Caco-2 (cell line): ENCODE measurements around the gene LNPK. TPM values are rescaled to one million over a fixed set of nuclear protein-coding genes. Genes with fewer than 3 reads are reported as not detected.

Source experiments
- BruUV-seq: library from RNA; stranded (reverse); fragments of 400-500 nt; replicated peaks from 2 replicates; lab custom pipeline; 2021; lab: Mats Ljungman, UMichigan
- CTCF ChIA-PET: fragments of 300-600 bp; sonication (Branson Sonifier 250); formaldehyde crosslinking; loops from one replicate; lab custom pipeline; 2022; ENCODE audit warnings: antibody characterized with exemption; lab: Charles Lee
- POLR2A ChIA-PET: fragments of 300-600 bp; sonication (Branson Sonifier 250); formaldehyde crosslinking; loops from one replicate; lab custom pipeline; 2022; ENCODE audit warnings: antibody characterized with exemption; lab: Charles Lee
- DNase-seq, 2 experiments: peaks; one replicate each; pipeline versions ENCODE4 v3.0.0 to v3.0.0-alpha.2; 2020 to 2022
- H3K27me3 ChIP-seq: replicated peaks from 2 replicates; pipeline ENCODE4 v1.6.0; 2011; ENCODE audit warnings: low read length; ENCODE audit not compliant: control insufficient read depth, insufficient read depth
- H3K36me3 ChIP-seq: 2 replicates; pipeline ENCODE4 v1.5.1; 2011; ENCODE audit warnings: low read length; ENCODE audit not compliant: control insufficient read depth, insufficient read depth
- H3K4me1 ChIP-seq: fragments of 250-450 bp; sonication (Bioruptor Pico); 2 replicates; pipeline ENCODE4 v1.5.1; 2020; ENCODE audit warnings: mild to moderate bottlenecking
- H3K4me3 ChIP-seq: 2 replicates; pipeline ENCODE4 v1.5.1; 2011; ENCODE audit warnings: low read depth, mild to moderate bottlenecking, control low read depth, low read length
- H3K9me3 ChIP-seq: fragments of 250-450 bp; sonication (Bioruptor Pico); 2 replicates; pipeline ENCODE4 v1.5.1; 2020; ENCODE audit warnings: mild to moderate bottlenecking, moderate library complexity
- H3K27ac Mint-ChIP-seq: one replicate; pipeline ENCODE4 v1.8.0; 2022; ENCODE audit warnings: mixed read lengths; ENCODE audit not compliant: unreplicated experiment
- H3K27me3 Mint-ChIP-seq: one replicate; pipeline ENCODE4 v1.8.0; 2022; ENCODE audit warnings: mixed read lengths; ENCODE audit not compliant: insufficient read depth, unreplicated experiment
- H3K36me3 Mint-ChIP-seq: one replicate; pipeline ENCODE4 v1.8.0; 2022; ENCODE audit warnings: mild to moderate bottlenecking, mixed read lengths; ENCODE audit not compliant: insufficient read depth, unreplicated experiment
- H3K4me1 Mint-ChIP-seq: one replicate; pipeline ENCODE4 v1.8.0; 2022; ENCODE audit warnings: low read depth, mixed read lengths; ENCODE audit not compliant: unreplicated experiment
- H3K4me3 Mint-ChIP-seq: one replicate; pipeline ENCODE4 v1.8.0; 2022; ENCODE audit warnings: mild to moderate bottlenecking, moderate library complexity, mixed read lengths; ENCODE audit not compliant: unreplicated experiment
- H3K9me3 Mint-ChIP-seq: one replicate; pipeline ENCODE4 v1.8.0; 2022; ENCODE audit warnings: mixed read lengths; ENCODE audit not compliant: unreplicated experiment
- CTCF ChIP-seq, 2 experiments: fragments of 200-600 bp in 1 of 2; IDR thresholded peaks; 1 replicate in 1 of 2; 2 replicates in 1 of 2; pipeline versions ENCODE4 v1.5.1 to v1.8.0; 2011 to 2022; ENCODE audit warnings: antibody characterized with exemption in 1 of 2, control low read depth in 1 of 2, inconsistent platforms in 1 of 2, low read depth in 1 of 2, low read length in 1 of 2, mild to moderate bottlenecking in 1 of 2, moderate library complexity in 1 of 2; ENCODE audit not compliant: insufficient read depth in 1 of 2, severe bottlenecking in 1 of 2, unreplicated experiment in 1 of 2
- intact Hi-C: fragments of 100-400 bp; cut with micrococcal nuclease; formaldehyde crosslinking; loops from one replicate; pipeline ENCODE4 v1.10.0; 2022; ENCODE audit not compliant: unreplicated experiment
- total RNA-seq: library from RNA; stranded (reverse); gene quantifications from 2 replicates; pipeline ENCODE4 v1.2.3, GENCODE V29; 2022

LNPK gene
- total RNA-seq, 1 experiment from 2014 or later: 19.1 TPM

DNA sequence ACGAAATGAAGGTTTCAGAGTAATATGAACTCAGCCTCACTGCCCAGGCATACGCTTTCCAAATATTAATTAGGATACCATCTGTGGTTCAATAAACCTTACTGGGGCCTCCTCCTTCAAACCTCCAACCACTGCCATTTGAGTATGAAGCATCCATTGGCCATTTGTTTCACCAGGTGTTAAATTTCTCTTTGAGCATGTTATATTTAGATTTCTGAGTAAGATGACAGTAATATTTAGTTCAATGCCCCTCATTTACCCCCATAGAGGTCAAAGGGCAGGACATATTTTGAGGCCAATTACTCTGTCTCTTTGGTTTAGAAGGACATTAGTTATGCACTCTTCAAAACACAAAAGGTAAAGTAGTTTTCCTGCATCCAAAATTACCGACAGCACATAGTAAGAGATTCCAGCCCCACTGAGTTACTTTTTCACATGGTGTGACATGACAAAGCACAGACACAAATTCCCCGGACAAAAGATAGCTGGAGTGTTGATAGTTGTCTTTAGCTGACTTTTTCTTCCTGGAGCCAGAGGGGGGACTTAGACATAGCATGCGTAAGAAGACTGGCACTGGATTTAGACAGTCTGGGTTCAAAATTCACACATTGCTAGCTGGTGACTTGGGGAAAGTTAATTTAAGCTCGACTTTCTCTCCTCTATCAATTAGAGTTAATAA lies 33.1 kb upstream of the LNPK start:
- no peak for TF ChIP-seq CTCF (IDR thresholded peaks at IDR 0.05; ENCODE audit: insufficient read depth in 1 of 2, low read depth in 1 of 2, low read length in 1 of 2, severe bottlenecking in 1 of 2, unreplicated experiment in 1 of 2)
- Histone ChIP-seq H3K4me3 (no peak overlapping the region), H3K4me1 (no peaks in the 10 kb centered on the region), H3K27me3 (no peaks in the 10 kb centered on the region; the same call in none of the 2 replicates), H3K9me3 (no peaks in the 10 kb centered on the region), H3K36me3 (no peaks in the 10 kb centered on the region)
- no peak for DNase-seq
- Mint-ChIP-seq H3K27ac (no peak overlapping the region), H3K36me3 (no peaks in the 10 kb centered on the region), H3K4me1 (no peaks in the 10 kb centered on the region), H3K9me3 (no peaks in the 10 kb centered on the region), H3K4me3 (no peak overlapping the region), H3K27me3 (peaks cover 5% of the 10 kb centered on the region)
- no TSS peak for BruUV-seq
- CTCF ChIA-PET: no interaction called here
- intact Hi-C loops: no loop called here
- POLR2A ChIA-PET: interaction anchor here (0.7 kb wide), 1 partner anchor 33 kb away, joined by 3 read pairs; the partner anchor contains the start of gene LNPK

DNA sequence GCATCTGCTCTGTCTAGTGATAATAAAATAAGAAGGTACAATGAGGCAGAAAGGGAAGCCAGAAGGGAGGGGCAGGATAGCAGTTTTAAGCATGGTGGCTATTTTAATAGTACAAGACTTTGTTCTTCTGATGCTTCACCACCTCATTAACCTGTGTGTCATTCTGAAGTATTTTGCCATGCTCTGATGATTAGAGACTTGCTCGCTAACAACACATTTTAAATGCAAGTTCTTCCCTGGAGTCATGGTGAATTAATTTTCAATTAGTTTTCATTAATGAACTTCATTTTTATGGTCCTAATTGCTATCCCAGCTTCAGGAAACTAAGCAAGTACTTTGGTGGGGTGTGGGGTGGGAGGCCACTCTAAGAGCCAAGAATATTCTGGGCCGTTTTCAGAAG lies 25.7 kb upstream of the LNPK start:
- no peak for DNase-seq
- intact Hi-C loops: no loop called here
- no peaks in the 10 kb centered on the region for H3K9me3 ChIP-seq
- Mint-ChIP-seq H3K27ac (no peak overlapping the region), H3K9me3 (no peaks in the 10 kb centered on the region), H3K4me1 (no peaks in the 10 kb centered on the region), H3K36me3 (no peaks in the 10 kb centered on the region), H3K27me3 (peaks cover 8% of the 10 kb centered on the region), H3K4me3 (no peak overlapping the region)
- H3K4me1 ChIP-seq: no peaks in the 10 kb centered on the region
- BruUV-seq: no TSS peak
- CTCF ChIA-PET: no interaction called here
- POLR2A ChIA-PET: no interaction called here
- H3K27me3 ChIP-seq: no peaks in the 10 kb centered on the region
- TF ChIP-seq CTCF (IDR thresholded peaks at IDR 0.05; ENCODE audit: insufficient read depth in 1 of 2, low read depth in 1 of 2, low read length in 1 of 2, severe bottlenecking in 1 of 2, unreplicated experiment in 1 of 2): no peak
- H3K4me3 ChIP-seq: no peak overlapping the region
- no peaks in the 10 kb centered on the region for H3K36me3 ChIP-seq

GRCh38 chr2:176025932-176026331 lies 23.9 kb upstream of the LNPK start:
- Mint-ChIP-seq H3K4me3 (no peak overlapping the region), H3K4me1 (no peaks in the 10 kb centered on the region), H3K9me3 (no peaks in the 10 kb centered on the region), H3K27ac (no peak overlapping the region), H3K36me3 (no peaks in the 10 kb centered on the region), H3K27me3 (peaks cover 13% of the 10 kb centered on the region)
- no peak for DNase-seq
- no TSS peak for BruUV-seq
- Histone ChIP-seq H3K9me3 (no peaks in the 10 kb centered on the region), H3K36me3 (no peaks in the 10 kb centered on the region), H3K4me1 (no peaks in the 10 kb centered on the region), H3K27me3 (no peaks in the 10 kb centered on the region), H3K4me3 (no peak overlapping the region)
- CTCF ChIA-PET: no interaction called here
- intact Hi-C loops: no loop called here
- POLR2A ChIA-PET: no interaction called here
- no peak for TF ChIP-seq CTCF (IDR thresholded peaks at IDR 0.05; ENCODE audit: insufficient read depth in 1 of 2, low read depth in 1 of 2, low read length in 1 of 2, severe bottlenecking in 1 of 2, unreplicated experiment in 1 of 2)
